ENCODE results near the gene AFF4.

DNA sequence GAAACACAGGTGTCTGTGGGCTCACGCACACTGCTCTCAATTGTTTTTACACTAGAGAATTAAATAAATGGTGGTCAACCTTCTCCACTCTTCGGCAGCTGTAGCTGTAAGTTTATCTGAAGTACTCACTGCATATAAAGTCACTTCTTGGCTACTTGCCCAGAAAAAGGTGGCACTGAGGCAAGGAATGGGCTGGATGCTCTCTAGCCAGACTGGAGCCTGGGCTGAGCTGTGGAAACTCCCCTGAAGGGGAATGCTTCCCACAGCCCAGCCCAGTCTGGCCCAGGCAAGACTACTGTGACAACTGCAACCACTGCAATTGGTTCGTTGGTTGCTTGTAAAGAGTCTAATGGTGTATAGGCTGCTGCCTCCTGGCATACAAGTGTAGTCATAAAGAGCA is 85.5 kb downstream of the AFF4 start:
- no peak for TF ChIP-seq RAD21 (IDR thresholded peaks at IDR 0.05; ENCODE audit: low read length)
- TF ChIP-seq, protein P1, sequence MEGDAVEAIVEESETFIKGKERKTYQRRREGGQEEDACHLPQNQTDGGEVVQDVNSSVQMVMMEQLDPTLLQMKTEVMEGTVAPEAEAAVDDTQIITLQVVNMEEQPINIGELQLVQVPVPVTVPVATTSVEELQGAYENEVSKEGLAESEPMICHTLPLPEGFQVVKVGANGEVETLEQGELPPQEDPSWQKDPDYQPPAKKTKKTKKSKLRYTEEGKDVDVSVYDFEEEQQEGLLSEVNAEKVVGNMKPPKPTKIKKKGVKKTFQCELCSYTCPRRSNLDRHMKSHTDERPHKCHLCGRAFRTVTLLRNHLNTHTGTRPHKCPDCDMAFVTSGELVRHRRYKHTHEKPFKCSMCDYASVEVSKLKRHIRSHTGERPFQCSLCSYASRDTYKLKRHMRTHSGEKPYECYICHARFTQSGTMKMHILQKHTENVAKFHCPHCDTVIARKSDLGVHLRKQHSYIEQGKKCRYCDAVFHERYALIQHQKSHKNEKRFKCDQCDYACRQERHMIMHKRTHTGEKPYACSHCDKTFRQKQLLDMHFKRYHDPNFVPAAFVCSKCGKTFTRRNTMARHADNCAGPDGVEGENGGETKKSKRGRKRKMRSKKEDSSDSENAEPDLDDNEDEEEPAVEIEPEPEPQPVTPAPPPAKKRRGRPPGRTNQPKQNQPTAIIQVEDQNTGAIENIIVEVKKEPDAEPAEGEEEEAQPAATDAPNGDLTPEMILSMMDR (conservative IDR thresholded peaks at IDR 0.05; ENCODE audit: low read depth, low read length) = no peak
- TF ChIP-seq FOS (IDR thresholded peaks at IDR 0.05; ENCODE audit: low read depth, low read length) = no peak
- TF ChIP-seq RCOR1 (IDR thresholded peaks at IDR 0.05; ENCODE audit: insufficient replicate concordance, low read length) = no peak
- TF ChIP-seq MAFK (IDR thresholded peaks at IDR 0.05; ENCODE audit: low read depth, low read length) = no peak
- TF ChIP-seq, protein P2, sequence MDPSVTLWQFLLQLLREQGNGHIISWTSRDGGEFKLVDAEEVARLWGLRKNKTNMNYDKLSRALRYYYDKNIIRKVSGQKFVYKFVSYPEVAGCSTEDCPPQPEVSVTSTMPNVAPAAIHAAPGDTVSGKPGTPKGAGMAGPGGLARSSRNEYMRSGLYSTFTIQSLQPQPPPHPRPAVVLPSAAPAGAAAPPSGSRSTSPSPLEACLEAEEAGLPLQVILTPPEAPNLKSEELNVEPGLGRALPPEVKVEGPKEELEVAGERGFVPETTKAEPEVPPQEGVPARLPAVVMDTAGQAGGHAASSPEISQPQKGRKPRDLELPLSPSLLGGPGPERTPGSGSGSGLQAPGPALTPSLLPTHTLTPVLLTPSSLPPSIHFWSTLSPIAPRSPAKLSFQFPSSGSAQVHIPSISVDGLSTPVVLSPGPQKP (IDR thresholded peaks at IDR 0.05; ENCODE audit: borderline replicate concordance, low read depth, low read length) = no peak
- no peak for TF ChIP-seq POLR2A (IDR thresholded peaks at IDR 0.05; ENCODE audit: low read depth, low read length)
- no peak for TF ChIP-seq MXI1 (IDR thresholded peaks at IDR 0.05; ENCODE audit: borderline replicate concordance, low read depth, low read length)
- no peak for TF ChIP-seq MAZ (IDR thresholded peaks at IDR 0.05; ENCODE audit: borderline replicate concordance, low read depth, low read length)
- TF ChIP-seq RFX5 (IDR thresholded peaks at IDR 0.05; ENCODE audit: low read depth, low read length) = no peak
- TF ChIP-seq SMC3 (IDR thresholded peaks at IDR 0.05; ENCODE audit: low read depth, low read length) = no peak
